Endothelial cell of umbilical vein (primary cell): ENCODE measurements around the gene ARHGEF6. TPM values are rescaled to one million over a fixed set of nuclear protein-coding genes. Genes with fewer than 3 reads are reported as not detected.

Experiments
- BruUV-seq: library from RNA; stranded (reverse); fragments of 400-500 nt; replicated peaks from 2 replicates; lab custom pipeline; 2021; lab: Mats Ljungman, UMichigan
- CTCF ChIA-PET: fragments of 300-600, 350-600 bp; sonication (Branson Sonifier 250); formaldehyde crosslinking; loops from one replicate; lab custom pipeline; 2021; ENCODE audit warnings: antibody characterized with exemption, inconsistent platforms; lab: Charles Lee
- POLR2A ChIA-PET: fragments of 300-600, 350-600 bp; sonication (Branson Sonifier 250); formaldehyde crosslinking; loops from one replicate; lab custom pipeline; 2021; ENCODE audit warnings: antibody characterized with exemption, inconsistent platforms; lab: Charles Lee
- DNase-seq: peaks from one replicate; pipeline ENCODE4 v3.0.0-alpha.2; 2011; ENCODE audit warnings: low read depth, low spot score
- FAIRE-seq: peaks from 2 replicates; lab custom pipeline; 2011; peaks lifted over from hg19 to GRCh38; lab: Jason Lieb, UNC
- H2AFZ ChIP-seq: 2 replicates; pipeline ENCODE4 v1.6.0; 2012; ENCODE audit warnings: low read depth, low read length, control low read depth, inconsistent platforms
- H3K27ac ChIP-seq: 2 replicates; pipeline ENCODE4 v1.5.1; 2011; ENCODE audit warnings: low read depth, mild to moderate bottlenecking, control low read depth, low read length, moderate library complexity; ENCODE audit not compliant: insufficient read depth
- H3K27me3 ChIP-seq, 2 experiments: 2 replicates each; pipeline versions ENCODE4 v1.6.0 to v1.6.1; 2011; ENCODE audit warnings: low read length in 2 of 2, mixed read lengths in 1 of 2; ENCODE audit not compliant: control insufficient read depth in 2 of 2, insufficient read depth in 2 of 2
- H3K36me3 ChIP-seq, 2 experiments: 2 replicates in 1 of 2; 3 replicates in 1 of 2; pipeline ENCODE4 v1.5.1; 2011; ENCODE audit warnings: low read length in 2 of 2, mild to moderate bottlenecking in 1 of 2, moderate library complexity in 1 of 2; ENCODE audit not compliant: control insufficient read depth in 2 of 2, insufficient read depth in 2 of 2; ENCODE audit errors: extremely low read depth in 1 of 2
- H3K4me1 ChIP-seq: 3 replicates; pipeline ENCODE4 v1.5.1; 2011; ENCODE audit warnings: mild to moderate bottlenecking, low read length; ENCODE audit not compliant: control insufficient read depth, insufficient read depth; ENCODE audit errors: extremely low read depth
- H3K4me2 ChIP-seq: 2 replicates; pipeline ENCODE4 v1.6.1; 2011; ENCODE audit warnings: low read length, control low read depth, mixed read lengths; ENCODE audit not compliant: insufficient read depth
- H3K4me3 ChIP-seq, 3 experiments: fragments of 200-600 bp in 1 of 3; sonication (generic), shearing (Covaris generic) in 1 of 3; replicated peaks in 1 of 3; 2 replicates each; pipeline ENCODE4 v1.5.1; 2011 to 2016; ENCODE audit warnings: control low read depth in 3 of 3, low read length in 3 of 3, mild to moderate bottlenecking in 2 of 3, inconsistent platforms in 1 of 3, low read depth in 1 of 3, moderate library complexity in 1 of 3; ENCODE audit not compliant: insufficient read depth in 1 of 3
- H3K79me2 ChIP-seq: 2 replicates; pipeline ENCODE4 v1.6.0; 2012; ENCODE audit warnings: low read length, inconsistent platforms; ENCODE audit not compliant: control insufficient read depth, insufficient read depth
- H3K9ac ChIP-seq: replicated peaks from 2 replicates; pipeline ENCODE3; 2011; ENCODE audit warnings: low read length, control low read depth; ENCODE audit not compliant: insufficient read depth; ENCODE audit errors: extremely low read depth
- H3K9me1 ChIP-seq: replicated peaks from 3 replicates; pipeline ENCODE4 v1.6.0; 2011; ENCODE audit warnings: mild to moderate bottlenecking, low read length; ENCODE audit not compliant: control insufficient read depth, insufficient read depth; ENCODE audit errors: extremely low read depth
- H3K9me3 ChIP-seq: replicated peaks from 2 replicates; pipeline ENCODE4 v1.5.1; 2012; ENCODE audit warnings: low read length, inconsistent platforms; ENCODE audit not compliant: control insufficient read depth, insufficient read depth
- H4K20me1 ChIP-seq: replicated peaks from 2 replicates; pipeline ENCODE3; 2011; ENCODE audit warnings: mild to moderate bottlenecking, low read length; ENCODE audit not compliant: control insufficient read depth, insufficient read depth; ENCODE audit errors: extremely low read depth
- CTCF ChIP-seq, 2 donors: IDR thresholded peaks; 1 replicate in 1 of 2; 2 replicates in 1 of 2; pipeline ENCODE4 v1.5.1; 2011; ENCODE audit warnings: low read length in 2 of 2, mild to moderate bottlenecking in 2 of 2, moderate library complexity in 2 of 2, control low read depth in 1 of 2, inconsistent platforms in 1 of 2, low read depth in 1 of 2; ENCODE audit not compliant: insufficient read depth in 1 of 2; ENCODE audit errors: extremely low read depth in 1 of 2
- EZH2 ChIP-seq: IDR thresholded peaks from 2 replicates; pipeline ENCODE4 v1.6.1; 2012; ENCODE audit warnings: borderline replicate concordance, low read depth, mild to moderate bottlenecking, moderate library complexity, low read length, inconsistent platforms; ENCODE audit not compliant: severe bottlenecking
- FOS ChIP-seq: IDR thresholded peaks from 2 replicates; pipeline ENCODE4 v1.6.1; 2011; ENCODE audit warnings: mild to moderate bottlenecking, low read length, moderate library complexity, borderline replicate concordance; ENCODE audit not compliant: insufficient read depth
- GATA2 ChIP-seq: IDR thresholded peaks from 2 replicates; pipeline ENCODE4 v1.7.0; 2011; ENCODE audit warnings: low read depth, mild to moderate bottlenecking, moderate library complexity, mixed read lengths, low read length; ENCODE audit not compliant: insufficient read length, insufficient read depth
- JUN ChIP-seq: IDR thresholded peaks from 2 replicates; pipeline ENCODE4 v1.6.1; 2011; ENCODE audit warnings: borderline replicate concordance, low read depth; ENCODE audit not compliant: insufficient read length, insufficient read depth
- MAX ChIP-seq: IDR thresholded peaks from 2 replicates; pipeline ENCODE4 v1.6.1; 2011; ENCODE audit not compliant: insufficient read depth, insufficient read length
- MYC ChIP-seq: IDR thresholded peaks from one replicate; pipeline ENCODE4 v1.6.1; 2011; ENCODE audit warnings: mild to moderate bottlenecking, low read depth, low read length
- POLR2A ChIP-seq: IDR thresholded peaks from 2 replicates; pipeline ENCODE4 v1.6.1; 2012; ENCODE audit warnings: low read depth, mild to moderate bottlenecking, control low read depth, low read length
- POLR2AphosphoS5 ChIP-seq: IDR thresholded peaks from 2 replicates; pipeline ENCODE4 v1.6.1; 2012; ENCODE audit warnings: low read depth, mild to moderate bottlenecking, control low read depth, low read length, moderate library complexity; ENCODE audit not compliant: insufficient read depth
- dilution Hi-C: fragments of 300-500 bp; cut with MboI; formaldehyde crosslinking; loops from one replicate; pipeline ENCODE4 v1.15.0; 2019; ENCODE audit warnings: low sequenced_read_pairs; ENCODE audit not compliant: extremely low pct_ligation_motif_present
- intact Hi-C: fragments of 100-400 bp; cut with micrococcal nuclease; formaldehyde crosslinking; loops from one replicate; pipeline ENCODE4 v1.10.0; 2022
- polyA plus RNA-seq, 4 experiments: library from polyadenylated mRNA; depleted of rRNA in 3 of 4; stranded (reverse) in 3 of 4; unstranded in 1 of 4; fragments of >200 nt; gene quantifications; 2 replicates each; pipeline versions ENCODE4 v1.2.1 to v1.2.3, GENCODE V29; 2011 to 2012; ENCODE audit warnings: missing spikeins in 1 of 4
- total RNA-seq: library from RNA; stranded (reverse); gene quantifications from 2 replicates; pipeline ENCODE4 v1.2.3, GENCODE V29; 2021

ARHGEF6 gene
- total and polyA plus RNA-seq, 2 donors (not counting 3 experiments of a cell fraction or from before 2014, with no cell fraction given), result 4.9 to 6.4 TPM

GRCh38 chrX:136794080-136794479 is 13.3 kb upstream of the ARHGEF6 start:
- POLR2A ChIA-PET, result no interaction called here
- no peaks in the 10 kb centered on the region for H3K9me1 ChIP-seq
- no peaks in the 10 kb centered on the region for H4K20me1 ChIP-seq
- no peak overlapping the region for H3K4me3 ChIP-seq
- dilution Hi-C loops (no loop called here), intact Hi-C loops (no loop called here)
- no peak overlapping the region for H2AFZ ChIP-seq
- no peaks in the 10 kb centered on the region for H3K9me3 ChIP-seq
- no peak overlapping the region for H3K9ac ChIP-seq
- H3K79me2 ChIP-seq, result no peaks in the 10 kb centered on the region
- TF ChIP-seq MYC (no peak), POLR2A (no peak), POLR2AphosphoS5 (no peak), JUN (no peak), FOS (no peak), GATA2 (no peak), CTCF (IDR thresholded peaks at IDR 0.05; ENCODE audit: extremely low read depth in 1 of 2, insufficient read depth in 1 of 2, low read depth in 1 of 2, low read length in 2 of 2) (no peak), EZH2 (no peak), MAX (no peak)
- CTCF ChIA-PET, result no interaction called here
- no TSS peak for BruUV-seq
- H3K27ac ChIP-seq, result no peak overlapping the region
- no peaks in the 10 kb centered on the region for H3K4me1 ChIP-seq
- H3K36me3 ChIP-seq, result no peaks in the 10 kb centered on the region
- H3K27me3 ChIP-seq, result no peaks in the 10 kb centered on the region
- H3K4me2 ChIP-seq, result no peak overlapping the region
- FAIRE-seq (no peak), DNase-seq (no peak)
